ENCODE data around the gene FRMD6. TPM values are rescaled to one million over a fixed set of nuclear protein-coding genes. Genes with fewer than 3 reads are reported as not detected.
"Not testable (repeated sequence)": the region's sequence is repeated elsewhere in the genome, so short reads cannot be mapped to it uniquely, and the experiment has no call there.

Gene FRMD6
- polyA plus RNA-seq, 1 donor from 2014 or later, result 2.4 TPM

- Histone ChIP-seq H2AFZ (ENCODE audit: low read depth, low read length) (no peak overlapping the region), H3K79me2 (replicated peaks; ENCODE audit: insufficient read depth, low read length) (no peaks in the 10 kb centered on the region), H4K20me1 (ENCODE audit: insufficient read depth) (no peaks in the 10 kb centered on the region), H3K9me2 (ENCODE audit: insufficient read depth, low read length) (no peaks in the 10 kb centered on the region), H3K36me3 (ENCODE audit: insufficient read depth, low read length) (no peaks in the 10 kb centered on the region), H3K4me2 (ENCODE audit: low read length) (no peak overlapping the region), H3K4me3 (ENCODE audit: low read length) (no peak overlapping the region), H3F3A (ENCODE audit: insufficient read depth, low read length, poor library complexity, severe bottlenecking) (no peaks in the 10 kb centered on the region), H3K9ac (ENCODE audit: low read length) (no peak overlapping the region), H3K27me3 (ENCODE audit: insufficient read depth, low read depth, low read length) (no peaks in the 10 kb centered on the region), H3K9me3 (ENCODE audit: low read length) (no peaks in the 10 kb centered on the region), H3K27ac (ENCODE audit: low read length) (no peak overlapping the region)
- TF ChIP-seq POLR2AphosphoS5 (IDR thresholded peaks at IDR 0.05) (no peak), SMC3 (conservative IDR thresholded peaks at IDR 0.05; ENCODE audit: poor library complexity) (no peak), MXI1 (conservative IDR thresholded peaks at IDR 0.05; ENCODE audit: poor library complexity, severe bottlenecking) (no peak), TAF1 (IDR thresholded peaks at IDR 0.05; ENCODE audit: low read depth) (no peak), EP300 (conservative IDR thresholded peaks at IDR 0.05; ENCODE audit: poor library complexity, severe bottlenecking) (no peak), RAD21 (conservative IDR thresholded peaks at IDR 0.05) (no peak), EZH2 (IDR thresholded peaks at IDR 0.05; ENCODE audit: borderline replicate concordance, insufficient read depth, low read length, poor library complexity, severe bottlenecking) (no peak)
These were observed 23.5 kb upstream of the FRMD6 start for GRCh38 chr14:51628238-51628637.

GRCh38 chr14:51630987-51631386 is 20.7 kb upstream of the FRMD6 start:
- H4K20me1 ChIP-seq (ENCODE audit: insufficient read depth), result no peaks in the 10 kb centered on the region
- no peaks in the 10 kb centered on the region for H3K9me2 ChIP-seq (ENCODE audit: insufficient read depth, low read length)
- no peaks in the 10 kb centered on the region for H3F3A ChIP-seq (ENCODE audit: insufficient read depth, low read length, poor library complexity, severe bottlenecking)
- TF ChIP-seq EZH2 (IDR thresholded peaks at IDR 0.05; ENCODE audit: borderline replicate concordance, insufficient read depth, low read length, poor library complexity, severe bottlenecking) (no peak), MXI1 (conservative IDR thresholded peaks at IDR 0.05; ENCODE audit: poor library complexity, severe bottlenecking) (no peak), TAF1 (IDR thresholded peaks at IDR 0.05; ENCODE audit: low read depth) (no peak), EP300 (conservative IDR thresholded peaks at IDR 0.05; ENCODE audit: poor library complexity, severe bottlenecking) (no peak), CTCF (IDR thresholded peaks at IDR 0.05; ENCODE audit: poor library complexity, severe bottlenecking) (no peak)
- H3K79me2 ChIP-seq (replicated peaks; ENCODE audit: insufficient read depth, low read length), result no peaks in the 10 kb centered on the region
- H3K9ac ChIP-seq (ENCODE audit: low read length), result no peak overlapping the region
- no peaks in the 10 kb centered on the region for H3K27me3 ChIP-seq (ENCODE audit: insufficient read depth, low read depth, low read length)
- H3K9me3 ChIP-seq (ENCODE audit: low read length), result no peaks in the 10 kb centered on the region
- no peak overlapping the region for H3K4me3 ChIP-seq (ENCODE audit: low read length)
- H3K27ac ChIP-seq (ENCODE audit: low read length), result no peak overlapping the region
- no peak overlapping the region for H2AFZ ChIP-seq (ENCODE audit: low read depth, low read length)
- H3K4me2 ChIP-seq (ENCODE audit: low read length), result no peak overlapping the region
- H3K36me3 ChIP-seq (ENCODE audit: insufficient read depth, low read length), result no peaks in the 10 kb centered on the region

- not testable (repeated sequence) for H2AFZ ChIP-seq (ENCODE audit: low read depth, low read length); H3K9me3 ChIP-seq (ENCODE audit: low read length); H3K4me3 ChIP-seq (ENCODE audit: low read length); H3K9me2 ChIP-seq (ENCODE audit: insufficient read depth, low read length); H3K9ac ChIP-seq (ENCODE audit: low read length); H3K27me3 ChIP-seq (ENCODE audit: insufficient read depth, low read depth, low read length); H3K36me3 ChIP-seq (ENCODE audit: insufficient read depth, low read length); H3K79me2 ChIP-seq (replicated peaks; ENCODE audit: insufficient read depth, low read length); H3K4me2 ChIP-seq (ENCODE audit: low read length); H4K20me1 ChIP-seq (ENCODE audit: insufficient read depth); H3K27ac ChIP-seq (ENCODE audit: low read length); H3F3A ChIP-seq (ENCODE audit: insufficient read depth, low read length, poor library complexity, severe bottlenecking)
These were observed 18.4 kb upstream of the FRMD6 start for GRCh38 chr14:51633298-51633697.

- Histone ChIP-seq H3F3A (ENCODE audit: insufficient read depth, low read length, poor library complexity, severe bottlenecking) (no peaks in the 10 kb centered on the region), H3K9ac (ENCODE audit: low read length) (no peak overlapping the region), H3K27ac (ENCODE audit: low read length) (no peak overlapping the region), H3K4me2 (ENCODE audit: low read length) (no peak overlapping the region), H4K20me1 (ENCODE audit: insufficient read depth) (no peaks in the 10 kb centered on the region), H3K9me3 (ENCODE audit: low read length) (no peaks in the 10 kb centered on the region), H3K27me3 (ENCODE audit: insufficient read depth, low read depth, low read length) (no peaks in the 10 kb centered on the region), H3K9me2 (ENCODE audit: insufficient read depth, low read length) (no peaks in the 10 kb centered on the region), H2AFZ (ENCODE audit: low read depth, low read length) (no peak overlapping the region), H3K79me2 (replicated peaks; ENCODE audit: insufficient read depth, low read length) (no peaks in the 10 kb centered on the region), H3K4me3 (ENCODE audit: low read length) (no peak overlapping the region), H3K36me3 (ENCODE audit: insufficient read depth, low read length) (no peaks in the 10 kb centered on the region)
- TF ChIP-seq POLR2AphosphoS5 (IDR thresholded peaks at IDR 0.05) (no peak), RAD21 (conservative IDR thresholded peaks at IDR 0.05) (no peak)
These were observed 15.6 kb upstream of the FRMD6 start for GRCh38 chr14:51636109-51636508.
